A549 (cell line): Measurements from ENCODE around the gene RTRAF. TPM values are rescaled to one million over a fixed set of nuclear protein-coding genes. Genes with fewer than 3 reads are reported as not detected.

ENCODE experiments used
- ATAC-seq, 2 experiments: fragments of 200-7000 bp in 1 of 2; fragments of >200 bp in 1 of 2; cut with Nextera tagmentation in 1 of 2; cut with Tn5 transposase in 1 of 2; 3 replicates each; pipeline versions ENCODE4 v1.8.0 to v1.9.1; 2018 to 2020; ENCODE audit warnings: mild to moderate bottlenecking in 1 of 2, moderate library complexity in 1 of 2
- CTCF ChIA-PET: fragments of 300-600 bp; sonication (Branson Sonifier 250); formaldehyde crosslinking; extraction: SDS; loops from one replicate; lab custom pipeline; 2021; ENCODE audit warnings: antibody characterized with exemption, inconsistent platforms; lab: Yijun Ruan, JAX
- POLR2A ChIA-PET: fragments of 350-600 bp; formaldehyde crosslinking; extraction: SDS; loops from one replicate; lab custom pipeline; 2021; ENCODE audit warnings: antibody characterized with exemption, inconsistent platforms; lab: Yijun Ruan, JAX
- DNase-seq, 2 experiments: peaks; one replicate each; pipeline versions ENCODE4 v3.0.0 to v3.0.0-alpha.2; 2011 to 2016; ENCODE audit warnings: low read depth in 1 of 2, low spot score in 1 of 2
- FAIRE-seq: peaks from 2 replicates; lab custom pipeline; 2011; peaks lifted over from hg19 to GRCh38; lab: Jason Lieb, UNC
- H3K27ac ChIP-seq, 2 experiments: fragments of >200 bp; sonication (Bioruptor Twin); formaldehyde crosslinking; 3 replicates each; pipeline ENCODE4 v1.5.1; 2016 to 2017
- H3K4me1 ChIP-seq: fragments of >200 bp; sonication (Bioruptor Twin); formaldehyde crosslinking; 3 replicates; pipeline ENCODE4 v1.6.1; 2016
- H3K4me2 ChIP-seq: fragments of >200 bp; sonication (Bioruptor Twin); formaldehyde crosslinking; 3 replicates; pipeline ENCODE4 v1.6.1; 2016
- H3K4me3 ChIP-seq: fragments of >200 bp; sonication (Bioruptor Twin); formaldehyde crosslinking; 3 replicates; pipeline ENCODE4 v1.5.1; 2016
- H3K9me3 ChIP-seq: fragments of >200 bp; sonication (Bioruptor Twin); formaldehyde crosslinking; 3 replicates; pipeline ENCODE4 v1.6.1; 2016
- ATOH8 ChIP-seq: fragments of 250-450 bp; sonication (Bioruptor Pico); IDR thresholded peaks from 2 replicates; pipeline ENCODE4 v1.5.0; 2020; ENCODE audit warnings: low read depth, mild to moderate bottlenecking, moderate library complexity
- BCL3 ChIP-seq: fragments of >200 bp; sonication (Bioruptor Twin); formaldehyde crosslinking; IDR thresholded peaks from 3 replicates; pipeline ENCODE4 v1.6.1; 2016
- BHLHE40 ChIP-seq: IDR thresholded peaks from 2 replicates; pipeline ENCODE4 v1.6.1; 2012; ENCODE audit warnings: low read depth, low read length, inconsistent platforms
- EHF ChIP-seq: fragments of 250-450 bp; sonication (Bioruptor Pico); IDR thresholded peaks from 2 replicates; pipeline ENCODE4 v1.5.0; 2020; ENCODE audit warnings: mild to moderate bottlenecking
- EHMT2 ChIP-seq: fragments of 200-600 bp; sonication (generic); IDR thresholded peaks from 2 replicates; pipeline ENCODE4 v1.6.1; 2016; ENCODE audit warnings: antibody characterized with exemption, low read depth, mild to moderate bottlenecking, moderate library complexity
- ESRRA ChIP-seq: fragments of 150-350 bp; IDR thresholded peaks from 2 replicates; pipeline ENCODE4 v1.6.1; 2014; ENCODE audit warnings: mild to moderate bottlenecking, low read length, borderline replicate concordance
- HES2 ChIP-seq: fragments of >200 bp; sonication (Bioruptor Twin); formaldehyde crosslinking; IDR thresholded peaks from 2 replicates; pipeline ENCODE4 v1.6.1; 2016
- HMGXB4 ChIP-seq: fragments of 250-450 bp; sonication (Bioruptor Pico); IDR thresholded peaks from 2 replicates; pipeline ENCODE4 v1.5.0; 2021; ENCODE audit warnings: mild to moderate bottlenecking, moderate library complexity, borderline replicate concordance
- HOXA7 ChIP-seq: fragments of 250-450 bp; sonication (Bioruptor Pico); IDR thresholded peaks from 2 replicates; pipeline ENCODE4 v1.5.0; 2020; ENCODE audit warnings: mild to moderate bottlenecking, moderate library complexity
- HOXB13 ChIP-seq: fragments of 250-450 bp; sonication (Bioruptor Pico); IDR thresholded peaks from 2 replicates; pipeline ENCODE4 v1.5.0; 2020; ENCODE audit warnings: low read depth, mild to moderate bottlenecking, moderate library complexity
- KDM5A ChIP-seq: fragments of 200-600 bp; sonication (generic); IDR thresholded peaks from 2 replicates; pipeline ENCODE4 v1.6.1; 2016; ENCODE audit warnings: antibody characterized with exemption, mild to moderate bottlenecking
- MAZ ChIP-seq: fragments of 150-350 bp; IDR thresholded peaks from 2 replicates; pipeline ENCODE4 v1.6.1; 2014; ENCODE audit warnings: antibody characterized with exemption, low read depth, low read length, borderline replicate concordance
- NPAS2 ChIP-seq: fragments of 250-450 bp; sonication (Bioruptor Pico); IDR thresholded peaks from 2 replicates; pipeline ENCODE4 v1.8.0; 2022; ENCODE audit warnings: mild to moderate bottlenecking, moderate library complexity, borderline replicate concordance
- PBX3 ChIP-seq: IDR thresholded peaks from 2 replicates; pipeline ENCODE4 v1.6.1; 2012
- PHF8 ChIP-seq: fragments of 200-600 bp; sonication (generic); IDR thresholded peaks from 2 replicates; pipeline ENCODE4 v1.6.1; 2016; ENCODE audit warnings: low read depth, mild to moderate bottlenecking, antibody characterized with exemption, moderate library complexity, borderline replicate concordance
- POLR2AphosphoS2 ChIP-seq: conservative IDR thresholded peaks from 2 replicates; pipeline ENCODE4 v1.6.1; 2012; ENCODE audit warnings: low read length, improper control_type of control experiment, inconsistent platforms
- RAD21 ChIP-seq, 2 experiments: fragments of >200 bp in 1 of 2; sonication (Bioruptor Twin) in 1 of 2; formaldehyde crosslinking in 1 of 2; IDR thresholded peaks in 1 of 2; conservative IDR thresholded peaks in 1 of 2; 2 replicates in 1 of 2; 3 replicates in 1 of 2; pipeline ENCODE4 v1.6.1; 2012 to 2018; ENCODE audit warnings: inconsistent platforms in 1 of 2
- RCOR1 ChIP-seq: fragments of 150-350 bp; IDR thresholded peaks from 2 replicates; pipeline ENCODE4 v1.6.1; 2014; ENCODE audit warnings: antibody characterized with exemption, low read length, low read depth
- RFX5 ChIP-seq: fragments of 450-650 bp; IDR thresholded peaks from 2 replicates; pipeline ENCODE4 v1.7.1; 2014; ENCODE audit warnings: antibody characterized with exemption, mild to moderate bottlenecking, moderate library complexity
- RNF2 ChIP-seq: fragments of 200-600 bp; sonication (generic); IDR thresholded peaks from 2 replicates; pipeline ENCODE4 v1.6.1; 2016; ENCODE audit warnings: low read depth, mild to moderate bottlenecking, antibody characterized with exemption, moderate library complexity, borderline replicate concordance
- SMC3 ChIP-seq: fragments of >200 bp; sonication (Bioruptor Twin); formaldehyde crosslinking; IDR thresholded peaks from 3 replicates; pipeline ENCODE4 v1.6.1; 2018; ENCODE audit warnings: inconsistent platforms
- ZNF302 ChIP-seq: fragments of 250-450 bp; sonication (Bioruptor Pico); IDR thresholded peaks from 2 replicates; pipeline ENCODE4 v1.9.0; 2021; ENCODE audit warnings: inconsistent platforms, mild to moderate bottlenecking, moderate library complexity
- WGBS: methylation state at CpG from one replicate; pipeline ENCODE4 v1.1.6; 2017; ENCODE audit errors: missing lambda C conversion rate; 5-methylcytosine and 5-hydroxymethylcytosine counted together
- polyA plus RNA-seq, 4 experiments: library from polyadenylated mRNA; depleted of rRNA in 3 of 4; stranded (reverse); fragments of >200 nt; fragmentation: RNase III in 1 of 4; extraction: RNeasy Plus Mini Kit Qiagen cat#74134 plus additional on column Dnase treatment in 1 of 4; gene quantifications; 2 replicates in 3 of 4; 3 replicates in 1 of 4; pipeline ENCODE4 v1.2.3, GENCODE V29; 2011 to 2017

RTRAF gene
- polyA plus RNA-seq, 2 of the 4 experiments (the other 2 are of a cell fraction): 271 to 341 TPM

- no peak for DNase-seq
- TF ChIP-seq EHMT2 (no peak), ATOH8 (CRISPR knock-in tag) (no peak), HMGXB4 (CRISPR knock-in tag) (no peak), RCOR1 (no peak), PBX3 (no peak), NPAS2 (no peak), POLR2AphosphoS2 (no peak)
- no peak for ATAC-seq
- 13% methylated on average over 2 of the region's 2 CpGs for WGBS
- H3K27ac ChIP-seq: no peak overlapping the region
- ChIA-PET POLR2A (no interaction called here), CTCF (interaction anchor here (0.9 to 3.1 kb wide), 4 partner anchors 15 to 136 kb away, joined by 3 to 16 read pairs (median 4); no protein-coding TSS in a partner anchor)
- H3K4me1 ChIP-seq: no peaks in the 10 kb centered on the region
- FAIRE-seq: no peak
- no peak overlapping the region for H3K4me2 ChIP-seq
- H3K9me3 ChIP-seq: peaks cover 23% of the 10 kb centered on the region; the same call in 2 of the 3 replicates
- no peak overlapping the region for H3K4me3 ChIP-seq
These were observed 35.3 kb upstream of the RTRAF start for GRCh38 chr14:51954031-51954430.

- CTCF ChIA-PET: interaction anchor here (0.9 to 3.1 kb wide), 4 partner anchors 15 to 137 kb away, joined by 3 to 16 read pairs (median 4); no protein-coding TSS in a partner anchor
- ATAC-seq (no peak), DNase-seq (no peak)
- TF ChIP-seq HOXA7 (CRISPR knock-in tag): no peak
- no peak for TF ChIP-seq POLR2AphosphoS2
- no peak for TF ChIP-seq MAZ
- no peak for TF ChIP-seq SMC3
- TF ChIP-seq HES2: no peak
- no peak for TF ChIP-seq KDM5A
- no peak for TF ChIP-seq BCL3
- TF ChIP-seq EHF (CRISPR knock-in tag): no peak
- TF ChIP-seq EHMT2: no peak
- no peak for TF ChIP-seq RNF2
- no peak for TF ChIP-seq BHLHE40
- TF ChIP-seq RFX5: no peak
- TF ChIP-seq RAD21 (conservative IDR thresholded peaks at IDR 0.05 in 1 of 2, IDR thresholded peaks at IDR 0.05 in 1 of 2): no peak
- no peak for TF ChIP-seq HOXB13
- TF ChIP-seq PHF8: no peak
- TF ChIP-seq ZNF302 (CRISPR knock-in tag): no peak
- TF ChIP-seq ESRRA: no peak
- TF ChIP-seq, all 56 proteins: peak for 0
- Histone ChIP-seq H3K27ac (no peak overlapping the region), H3K4me1 (no peaks in the 10 kb centered on the region), H3K4me3 (no peak overlapping the region), H3K4me2 (no peak overlapping the region), H3K9me3 (peaks cover 25% of the 10 kb centered on the region)
- FAIRE-seq: no peak
- POLR2A ChIA-PET: no interaction called here
- WGBS: 84% methylated on average over 3 of the region's 3 CpGs
These were observed 34.7 kb upstream of the RTRAF start for GRCh38 chr14:51954657-51955056.
